ENCODE data around the gene PLP2. TPM values are rescaled to one million over a fixed set of nuclear protein-coding genes. Genes with fewer than 3 reads are reported as not detected.

PLP2 gene
- total RNA-seq, 2 donors from 2014 or later = 1.9 to 2.0 TPM

DNA sequence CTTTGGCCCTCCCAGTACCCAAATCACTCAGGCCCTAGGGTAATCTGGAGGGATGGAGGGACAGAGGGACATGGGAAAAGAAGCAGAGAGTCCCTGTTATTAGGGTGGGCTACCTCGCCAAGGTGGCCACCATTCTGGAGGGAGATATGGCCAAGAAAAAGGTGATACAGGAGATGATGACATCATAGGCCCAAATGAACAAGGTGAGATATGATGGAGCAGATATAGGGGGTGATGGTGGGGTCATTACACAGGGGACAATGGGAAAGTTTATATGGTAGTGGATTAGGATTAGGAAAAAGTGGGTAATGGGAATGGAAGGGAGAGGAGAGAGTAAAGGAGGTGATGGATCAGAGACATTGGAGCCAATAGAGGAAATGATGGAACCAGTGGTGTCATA is 41.2 kb downstream of the PLP2 start:
- no peak for TF ChIP-seq CTCF (conservative IDR thresholded peaks at IDR 0.05)
- peaks cover 8% of the 10 kb centered on the region for H3K27me3 Mint-ChIP-seq (ENCODE audit: insufficient read depth)

DNA sequence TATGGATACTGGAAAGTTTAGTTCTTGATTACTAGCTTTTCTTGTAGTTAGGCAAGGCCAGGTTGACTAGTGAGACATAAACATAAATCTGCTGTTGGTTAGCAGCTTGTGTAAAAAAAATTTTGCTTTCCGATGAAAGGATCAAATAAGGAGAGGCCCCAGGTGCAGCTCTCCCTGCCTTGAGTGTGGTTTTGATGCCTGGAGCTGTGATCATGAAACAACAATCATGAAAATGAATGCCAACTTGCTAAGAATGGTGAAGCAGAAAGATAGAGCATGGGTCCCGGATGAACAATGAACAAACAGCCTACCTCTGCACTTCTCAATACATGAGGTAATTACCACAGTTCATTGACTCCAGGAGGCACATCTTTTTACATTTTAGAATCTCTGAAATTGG is 42.7 kb downstream of the PLP2 start:
- peaks cover 89% of the 10 kb centered on the region for H3K9me3 Mint-ChIP-seq
- H3K4me1 Mint-ChIP-seq = no peaks in the 10 kb centered on the region
- 86 to 95% methylated on average over 1 to 2 of the region's 2 CpGs for WGBS, 2 experiments (ENCODE audit: insufficient coverage in 1 of 2, insufficient read length in 1 of 2)

More for the DNA sequence above, 41.2 kb downstream of the PLP2 start:
- Histone ChIP-seq H3K36me3 (ENCODE audit: control insufficient read depth, insufficient read depth, low read length) (no peaks in the 10 kb centered on the region), H3K4me1 (ENCODE audit: control insufficient read depth, insufficient read depth, low read length) (no peaks in the 10 kb centered on the region), H3K4me3 (ENCODE audit: low read length) (no peak overlapping the region), H3K27ac (ENCODE audit: low read depth, low read length) (no peak overlapping the region), H3K9ac (ENCODE audit: extremely low read depth, low read length, poor library complexity, severe bottlenecking) (no peak overlapping the region), H3K9me3 (ENCODE audit: control insufficient read depth, low read length) (no peaks in the 10 kb centered on the region), H3K27me3 (ENCODE audit: control insufficient read depth, insufficient read depth, low read length, poor library complexity, severe bottlenecking) (no peaks in the 10 kb centered on the region)
- Mint-ChIP-seq H3K4me3 (no peak overlapping the region), H3K9me3 (peaks cover 84% of the 10 kb centered on the region), H3K4me1 (no peaks in the 10 kb centered on the region), H3K27ac (no peak overlapping the region), H3K36me3 (ENCODE audit: low read depth) (no peaks in the 10 kb centered on the region)
- WGBS, 2 experiments (ENCODE audit: insufficient coverage in 1 of 2, insufficient read length in 1 of 2) = 63% methylated on average over 1 of the region's 1 CpG; no CpG with 5 or more reads in 1 of the 2 experiments
- no peak for DNase-seq

GRCh38 chrX:49214996-49215526 is 43.4 kb downstream of the PLP2 start:
- Mint-ChIP-seq H3K36me3 (ENCODE audit: low read depth) (no peaks in the 10 kb centered on the region), H3K4me1 (no peaks in the 10 kb centered on the region), H3K4me3 (no peak overlapping the region), H3K27ac (no peak overlapping the region), H3K27me3 (ENCODE audit: insufficient read depth) (peaks cover 10% of the 10 kb centered on the region), H3K9me3 (peaks cover 90% of the 10 kb centered on the region)
- TF ChIP-seq CTCF (conservative IDR thresholded peaks at IDR 0.05) = no peak
- Histone ChIP-seq H3K36me3 (ENCODE audit: control insufficient read depth, insufficient read depth, low read length) (no peaks in the 10 kb centered on the region), H3K9me3 (ENCODE audit: control insufficient read depth, low read length) (no peaks in the 10 kb centered on the region), H3K4me1 (ENCODE audit: control insufficient read depth, insufficient read depth, low read length) (no peaks in the 10 kb centered on the region), H3K9ac (ENCODE audit: extremely low read depth, low read length, poor library complexity, severe bottlenecking) (no peak overlapping the region), H3K27ac (ENCODE audit: low read depth, low read length) (no peak overlapping the region), H3K27me3 (ENCODE audit: control insufficient read depth, insufficient read depth, low read length, poor library complexity, severe bottlenecking) (no peaks in the 10 kb centered on the region), H3K4me3 (ENCODE audit: low read length) (no peak overlapping the region)
- WGBS, 2 experiments (ENCODE audit: insufficient coverage in 1 of 2, insufficient read length in 1 of 2) = 93 to 94% methylated on average over 5 to 13 of the region's 14 CpGs
- DNase-seq = no peak

More for the DNA sequence above, 42.7 kb downstream of the PLP2 start:
- H3K27me3 ChIP-seq (ENCODE audit: control insufficient read depth, insufficient read depth, low read length, poor library complexity, severe bottlenecking) = no peaks in the 10 kb centered on the region
- no peaks in the 10 kb centered on the region for H3K36me3 ChIP-seq (ENCODE audit: control insufficient read depth, insufficient read depth, low read length)
- no peak for TF ChIP-seq CTCF (conservative IDR thresholded peaks at IDR 0.05)
- no peak overlapping the region for H3K27ac ChIP-seq (ENCODE audit: low read depth, low read length)
- H3K36me3 Mint-ChIP-seq (ENCODE audit: low read depth) = no peaks in the 10 kb centered on the region
- no peak overlapping the region for H3K4me3 ChIP-seq (ENCODE audit: low read length)
- H3K9me3 ChIP-seq (ENCODE audit: control insufficient read depth, low read length) = no peaks in the 10 kb centered on the region
- H3K9ac ChIP-seq (ENCODE audit: extremely low read depth, low read length, poor library complexity, severe bottlenecking) = no peak overlapping the region
- no peak overlapping the region for H3K27ac Mint-ChIP-seq
- no peak for DNase-seq
- H3K4me1 ChIP-seq (ENCODE audit: control insufficient read depth, insufficient read depth, low read length) = no peaks in the 10 kb centered on the region
- H3K27me3 Mint-ChIP-seq (ENCODE audit: insufficient read depth) = peaks cover 8% of the 10 kb centered on the region
- H3K4me3 Mint-ChIP-seq = no peak overlapping the region

Data from endodermal cell (in vitro differentiated cells).